HepG2 (cell line): Measurements from ENCODE around the gene ZNF773. TPM values are rescaled to one million over a fixed set of nuclear protein-coding genes. Genes with fewer than 3 reads are reported as not detected.
A peak's percentile ranks its signal among the peaks of the same experiment; 100 is the strongest.

Experiments
- FIP1L1 ChIP-seq: fragments of 200-400 bp; formaldehyde crosslinking; IDR thresholded peaks from 2 replicates; pipeline ENCODE4 v1.6.1; 2018; ENCODE audit warnings: low read depth, mild to moderate bottlenecking, low read length, moderate library complexity, borderline replicate concordance; ENCODE audit not compliant: insufficient read depth
- GMEB2 ChIP-seq: IDR thresholded peaks from 2 replicates; pipeline ENCODE4 v1.6.1; 2016; ENCODE audit warnings: missing biosample characterization, missing genetic modification reagents, low read depth
- HNRNPH1 ChIP-seq: fragments of 200-400 bp; formaldehyde crosslinking; optimal IDR thresholded peaks from 2 replicates; pipeline ENCODE3; 2017; ENCODE audit warnings: mild to moderate bottlenecking, low read depth, low read length
- HOXA9 ChIP-seq: sonication (generic); formaldehyde crosslinking; IDR thresholded peaks from 2 replicates; pipeline ENCODE4 v1.8.1; 2022; ENCODE audit warnings: missing genetic modification reagents, mild to moderate bottlenecking, moderate library complexity, borderline replicate concordance
- HOXD1 ChIP-seq: sonication (generic); formaldehyde crosslinking; IDR thresholded peaks from 2 replicates; pipeline ENCODE4 v1.5.0; 2020; ENCODE audit warnings: missing genetic modification reagents
- NR2F1 ChIP-seq, 2 experiments: fragments of 450-650 bp in 1 of 2; formaldehyde crosslinking in 1 of 2; IDR thresholded peaks; 2 replicates each; pipeline versions ENCODE4 v1.5.0 to v1.6.1; 2016 to 2020; ENCODE audit warnings: mild to moderate bottlenecking in 1 of 2, missing compliant biosample characterization in 1 of 2, missing genetic modification reagents in 1 of 2, moderate library complexity in 1 of 2
- RAD21 ChIP-seq: fragments of 450-650 bp; formaldehyde crosslinking; IDR thresholded peaks from 2 replicates; pipeline ENCODE4 v1.5.0; 2020; ENCODE audit warnings: mild to moderate bottlenecking
- RFX5 ChIP-seq: IDR thresholded peaks from 2 replicates; pipeline ENCODE4 v1.6.1; 2011; ENCODE audit warnings: low read depth, low read length, improper control_type of control experiment
- TERF1 ChIP-seq: sonication (generic); formaldehyde crosslinking; IDR thresholded peaks from 2 replicates; pipeline ENCODE4 v1.8.0; 2022; ENCODE audit warnings: mild to moderate bottlenecking, missing genetic modification reagents, moderate library complexity
- TFAP4 ChIP-seq: sonication (generic); IDR thresholded peaks from 2 replicates; pipeline ENCODE4 v1.6.1; 2016; ENCODE audit warnings: low read depth, borderline replicate concordance
- ZIK1 ChIP-seq: sonication (generic); formaldehyde crosslinking; IDR thresholded peaks from 2 replicates; pipeline ENCODE4 v1.5.0; 2020; ENCODE audit warnings: mild to moderate bottlenecking, low read depth, missing genetic modification reagents, borderline replicate concordance
- ZMYM2 ChIP-seq: sonication (generic); formaldehyde crosslinking; IDR thresholded peaks from 2 replicates; pipeline ENCODE4 v1.8.0; 2022; ENCODE audit warnings: mild to moderate bottlenecking, missing genetic modification reagents
- ZNF224 ChIP-seq: sonication (generic); formaldehyde crosslinking; IDR thresholded peaks from 2 replicates; pipeline ENCODE4 v1.5.0; 2020; ENCODE audit warnings: mild to moderate bottlenecking, missing genetic modification reagents
- ZNF30 ChIP-seq: sonication (generic); formaldehyde crosslinking; IDR thresholded peaks from 2 replicates; pipeline ENCODE4 v1.5.0; 2020; ENCODE audit warnings: mild to moderate bottlenecking, missing genetic modification reagents
- ZNF407 ChIP-seq: sonication (generic); formaldehyde crosslinking; IDR thresholded peaks from one replicate; pipeline ENCODE4 v1.5.1; 2020; ENCODE audit warnings: mild to moderate bottlenecking, missing genetic modification reagents; ENCODE audit errors: not compliant biosample characterization
- ZNF44 ChIP-seq: sonication (generic); formaldehyde crosslinking; IDR thresholded peaks from 2 replicates; pipeline ENCODE4 v1.5.1; 2020; ENCODE audit warnings: mild to moderate bottlenecking, missing genetic modification reagents
- ZNF598 ChIP-seq: sonication (generic); formaldehyde crosslinking; IDR thresholded peaks from 2 replicates; pipeline ENCODE4 v1.5.1; 2020; ENCODE audit warnings: mild to moderate bottlenecking, missing genetic modification reagents, borderline replicate concordance
- polyA plus RNA-seq, 8 experiments: library from polyadenylated mRNA; depleted of rRNA in 3 of 8; stranded (reverse) in 7 of 8; unstranded in 1 of 8; fragments of >200 nt; fragmentation: Illumina TruSeq in 4 of 8; extraction: Trizol in 4 of 8; gene quantifications; 2 replicates each; pipeline versions ENCODE4 v1.2.1 to v1.2.3, GENCODE V29; 2011 to 2016; ENCODE audit warnings: low read depth in 4 of 8, missing spikeins in 1 of 8, mixed read lengths in 1 of 8; ENCODE audit not compliant: insufficient read depth in 1 of 8
- total RNA-seq, 5 experiments: library from RNA; depleted of rRNA; stranded (reverse); fragments of >200 nt; fragmentation: Illumina TruSeq; extraction: Trizol; gene quantifications; 2 replicates each; pipeline ENCODE4 v1.2.3, GENCODE V29; 2016; ENCODE audit warnings: low read depth in 1 of 5

ZNF773 gene
- total and polyA plus RNA-seq, 2 of the 13 experiments (the other 11 are each of a cell fraction or from before 2014, with no cell fraction given), result 5.7 to 6.7 TPM

- no peak for TF ChIP-seq ZNF407 (CRISPR knock-in tag)
- TF ChIP-seq ZNF598, result peak; percentile 69; the same call in 1 of the 2 replicates
- TF ChIP-seq FIP1L1, result no peak
- no peak for TF ChIP-seq HOXD1 (CRISPR knock-in tag)
- no peak for TF ChIP-seq ZMYM2 (CRISPR knock-in tag)
- TF ChIP-seq RAD21 (CRISPR knock-in tag), result 0 out of 2 replicates have a peak, but pooled peaks have one; percentile 20
- peak; percentile 22; the same call in 1 of the 2 replicates for TF ChIP-seq ZNF44 (CRISPR knock-in tag)
- peak; percentile 95 for TF ChIP-seq GMEB2 (CRISPR knock-in tag)
- no peak for TF ChIP-seq HOXA9 (CRISPR knock-in tag)
- no peak for TF ChIP-seq HNRNPH1
- 0 out of 2 replicates have a peak, but pooled peaks have one; percentile 29 for TF ChIP-seq TFAP4
- no peak for TF ChIP-seq RFX5
- TF ChIP-seq NR2F1 (CRISPR knock-in tag; IDR thresholded peaks at IDR 0.05), result no peak
- no peak; the same call in 1 of the 2 replicates for TF ChIP-seq ZIK1 (CRISPR knock-in tag)
- 0 out of 2 replicates have a peak, but pooled peaks have one; percentile 19 for TF ChIP-seq ZNF30
- no peak for TF ChIP-seq ZNF224 (CRISPR knock-in tag)
- TF ChIP-seq TERF1 (CRISPR knock-in tag), result no peak
Measured at GRCh38 chr19:57527136-57527881, 27.6 kb downstream of the ZNF773 start, which contains the start of gene ZNF549 (continued).
